ENCODE measurements around the gene GOLGA8B.
A peak's percentile ranks its signal among the peaks of the same experiment; 100 is the strongest.
"Not testable (repeated sequence)": the region's sequence is repeated elsewhere in the genome, so short reads cannot be mapped to it uniquely, and the experiment has no call there.

The GOLGA8B gene

GRCh38 chr15:34594361-34594760, 10.9 kb upstream of the GOLGA8B start:
- DNase-seq: peak; percentile 13

- DNase-seq: no peak
Measured at GRCh38 chr15:34591306-34591705, 7.9 kb upstream of the GOLGA8B start.

GRCh38 chr15:34588046-34588674, 4.7 kb upstream of the GOLGA8B start:
- DNase-seq: peak; percentile 86

GRCh38 chr15:34585966-34586365, 2.5 kb upstream of the GOLGA8B start:
- not testable (repeated sequence) for DNase-seq

GRCh38 chr15:34584996-34585395, 1.5 kb upstream of the GOLGA8B start:
- no peak for DNase-seq

GRCh38 chr15:34584330-34584668, 848 bp upstream of the GOLGA8B start:
- no peak for DNase-seq

- peak; percentile 76 for DNase-seq
Measured at GRCh38 chr15:34582461-34583371, 735 bp downstream of the GOLGA8B start.

- DNase-seq: not testable (repeated sequence)
Measured at GRCh38 chr15:34581687-34582460, 1.6 kb downstream of the GOLGA8B start.

- no peak for DNase-seq
Measured at GRCh38 chr15:34581043-34581365, 2.4 kb downstream of the GOLGA8B start.

- not testable (repeated sequence) for DNase-seq
Measured at GRCh38 chr15:34580251-34581042, 3.0 kb downstream of the GOLGA8B start.

- no peak for DNase-seq
Measured at GRCh38 chr15:34578283-34578674, 5.2 kb downstream of the GOLGA8B start.

GRCh38 chr15:34577658-34578282, 5.7 kb downstream of the GOLGA8B start:
- DNase-seq: peak; percentile 27

GRCh38 chr15:34575035-34575434, 8.4 kb downstream of the GOLGA8B start:
- not testable (repeated sequence) for DNase-seq

- DNase-seq: not testable (repeated sequence)
Measured at GRCh38 chr15:34572921-34573320, 10.5 kb downstream of the GOLGA8B start.

- DNase-seq: not testable (repeated sequence)
Measured at GRCh38 chr15:34572019-34572641, 11.3 kb downstream of the GOLGA8B start.

- not testable (repeated sequence) for DNase-seq
Measured at GRCh38 chr15:34569670-34570396, 13.6 kb downstream of the GOLGA8B start.

GRCh38 chr15:34567174-34567573, 16.3 kb downstream of the GOLGA8B start:
- not testable (repeated sequence) for DNase-seq

GRCh38 chr15:34564711-34565110, 18.7 kb downstream of the GOLGA8B start:
- not testable (repeated sequence) for DNase-seq

GRCh38 chr15:34560814-34561213, 22.6 kb downstream of the GOLGA8B start:
- not testable (repeated sequence) for DNase-seq

- DNase-seq: not testable (repeated sequence)
Measured at GRCh38 chr15:34559764-34560163, 23.7 kb downstream of the GOLGA8B start.

- not testable (repeated sequence) for DNase-seq
Measured at GRCh38 chr15:34555162-34555561, 28.3 kb downstream of the GOLGA8B start.

Measured in hematopoietic multipotent progenitor cell treated with erythropoietin and hydrocortisone succinate and interleukin-3 and kit ligand, for 6 days (in vitro differentiated cells).